A673 (cell line): ENCODE data around the gene ACSL3.

ENCODE experiments used
- EZH2 ChIP-seq: fragments of 200-600 bp; sonication (generic); IDR thresholded peaks from 2 replicates; pipeline ENCODE4 v1.6.1; 2017; ENCODE audit warnings: borderline replicate concordance, low read depth, mild to moderate bottlenecking, mixed read lengths, antibody characterized with exemption, low read length; ENCODE audit not compliant: poor library complexity, severe bottlenecking
- TF ChIP-seq, protein P1 (sequence below): fragments of 300-800, 200-600 bp; sonication (generic); conservative IDR thresholded peaks from 2 replicates; pipeline ENCODE4 v1.5.1; 2017; ENCODE audit warnings: low read depth, mild to moderate bottlenecking, antibody characterized with exemption, low read length, moderate library complexity, mixed read lengths

DNA sequence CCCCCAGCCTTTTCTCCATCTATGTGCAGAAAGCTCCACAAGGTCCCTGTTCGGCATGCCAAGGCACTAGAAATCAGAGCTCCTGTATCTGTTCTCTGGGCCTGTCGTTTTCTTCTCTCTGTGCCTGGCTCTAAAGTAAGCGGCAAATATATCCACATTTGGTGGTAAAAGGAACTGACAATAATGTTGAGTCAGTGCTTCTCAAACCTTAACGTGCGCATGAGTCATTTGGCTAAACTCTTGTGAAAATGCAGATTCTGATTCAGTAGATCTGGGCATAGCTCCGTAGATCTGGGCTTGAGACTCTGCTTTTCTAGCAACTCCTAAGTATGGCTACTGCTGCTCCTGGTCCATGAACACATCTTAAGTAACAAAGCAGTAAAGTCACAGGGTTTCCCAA is 16.5 kb upstream of the ACSL3 start:
- TF ChIP-seq, protein P1, sequence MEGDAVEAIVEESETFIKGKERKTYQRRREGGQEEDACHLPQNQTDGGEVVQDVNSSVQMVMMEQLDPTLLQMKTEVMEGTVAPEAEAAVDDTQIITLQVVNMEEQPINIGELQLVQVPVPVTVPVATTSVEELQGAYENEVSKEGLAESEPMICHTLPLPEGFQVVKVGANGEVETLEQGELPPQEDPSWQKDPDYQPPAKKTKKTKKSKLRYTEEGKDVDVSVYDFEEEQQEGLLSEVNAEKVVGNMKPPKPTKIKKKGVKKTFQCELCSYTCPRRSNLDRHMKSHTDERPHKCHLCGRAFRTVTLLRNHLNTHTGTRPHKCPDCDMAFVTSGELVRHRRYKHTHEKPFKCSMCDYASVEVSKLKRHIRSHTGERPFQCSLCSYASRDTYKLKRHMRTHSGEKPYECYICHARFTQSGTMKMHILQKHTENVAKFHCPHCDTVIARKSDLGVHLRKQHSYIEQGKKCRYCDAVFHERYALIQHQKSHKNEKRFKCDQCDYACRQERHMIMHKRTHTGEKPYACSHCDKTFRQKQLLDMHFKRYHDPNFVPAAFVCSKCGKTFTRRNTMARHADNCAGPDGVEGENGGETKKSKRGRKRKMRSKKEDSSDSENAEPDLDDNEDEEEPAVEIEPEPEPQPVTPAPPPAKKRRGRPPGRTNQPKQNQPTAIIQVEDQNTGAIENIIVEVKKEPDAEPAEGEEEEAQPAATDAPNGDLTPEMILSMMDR: no peak
- TF ChIP-seq EZH2: no peak
